Bronchial epithelial cell (primary cell): ENCODE data around the gene FGGY. TPM values are rescaled to one million over a fixed set of nuclear protein-coding genes. Genes with fewer than 3 reads are reported as not detected.

Experiments
- DNase-seq: peaks from one replicate; pipeline ENCODE4 v3.0.0-alpha.2; 2010; ENCODE audit warnings: low read depth
- FAIRE-seq: peaks from 2 replicates; lab custom pipeline; 2011; peaks lifted over from hg19 to GRCh38; lab: Jason Lieb, UNC
- H3K27me3 ChIP-seq: 2 replicates; pipeline ENCODE4 v1.5.1; 2011; ENCODE audit warnings: low read length; ENCODE audit not compliant: control insufficient read depth, insufficient read depth
- H3K36me3 ChIP-seq: 2 replicates; pipeline ENCODE4 v1.5.1; 2011; ENCODE audit warnings: low read length; ENCODE audit not compliant: control insufficient read depth, insufficient read depth
- H3K4me3 ChIP-seq: 2 replicates; pipeline ENCODE4 v1.5.1; 2011; ENCODE audit warnings: mild to moderate bottlenecking, low read depth, low read length, control low read depth
- CTCF ChIP-seq: IDR thresholded peaks from 2 replicates; pipeline ENCODE4 v1.5.1; 2011; ENCODE audit warnings: mild to moderate bottlenecking, moderate library complexity, low read length, control low read depth, inconsistent platforms; ENCODE audit not compliant: insufficient read depth, severe bottlenecking
- total RNA-seq: library from RNA; depleted of rRNA; stranded (reverse); fragments of >200 nt; gene quantifications from 2 replicates; pipeline ENCODE4 v1.2.1, GENCODE V29; 2014

The FGGY gene
- total RNA-seq, 1 donor from 2014 or later: 20.0 TPM

- Histone ChIP-seq H3K27me3 (no peaks in the 10 kb centered on the region), H3K36me3 (no peaks in the 10 kb centered on the region), H3K4me3 (no peak overlapping the region)
- TF ChIP-seq CTCF: no peak
- peak; percentile 85 for DNase-seq
- FAIRE-seq: no peak
These were observed 187.2 kb downstream of the FGGY start for GRCh38 chr1:59484096-59484495.

- no peak for TF ChIP-seq CTCF
- no peak for DNase-seq
- H3K27me3 ChIP-seq: no peaks in the 10 kb centered on the region
- no peak for FAIRE-seq
- no peaks in the 10 kb centered on the region for H3K36me3 ChIP-seq
- no peak overlapping the region for H3K4me3 ChIP-seq
These were observed 188.3 kb downstream of the FGGY start for GRCh38 chr1:59485171-59485570.

- H3K36me3 ChIP-seq: no peaks in the 10 kb centered on the region
- H3K27me3 ChIP-seq: no peaks in the 10 kb centered on the region
- no peak overlapping the region for H3K4me3 ChIP-seq
- FAIRE-seq (no peak), DNase-seq (no peak)
- TF ChIP-seq CTCF: no peak
These were observed 189.1 kb downstream of the FGGY start for GRCh38 chr1:59485949-59486348.

GRCh38 chr1:59486615-59487014 lies 189.7 kb downstream of the FGGY start:
- Histone ChIP-seq H3K4me3 (no peak overlapping the region), H3K36me3 (no peaks in the 10 kb centered on the region), H3K27me3 (no peaks in the 10 kb centered on the region)
- DNase-seq (no peak), FAIRE-seq (no peak)
- TF ChIP-seq CTCF: no peak

- no peak overlapping the region for H3K4me3 ChIP-seq
- DNase-seq (peak; percentile 89), FAIRE-seq (no peak)
- H3K36me3 ChIP-seq: no peaks in the 10 kb centered on the region
- no peak for TF ChIP-seq CTCF
- H3K27me3 ChIP-seq: no peaks in the 10 kb centered on the region
These were observed 190.6 kb downstream of the FGGY start for GRCh38 chr1:59487335-59488031.

GRCh38 chr1:59492500-59492899 lies 195.6 kb downstream of the FGGY start:
- no peak for FAIRE-seq
- Histone ChIP-seq H3K4me3 (no peak overlapping the region), H3K27me3 (no peaks in the 10 kb centered on the region), H3K36me3 (no peaks in the 10 kb centered on the region)
- DNase-seq: no peak
- TF ChIP-seq CTCF: no peak
